ENCODE results near the gene CHRM2. TPM values are rescaled to one million over a fixed set of nuclear protein-coding genes. Genes with fewer than 3 reads are reported as not detected.

CHRM2 gene
- total and polyA plus RNA-seq, 2 of the 4 experiments (the other 2 are of a cell fraction), result 79.3 to 184 TPM

GRCh38 chr7:136993377-136993776, 124.9 kb downstream of the CHRM2 start:
- WGBS, 2 experiments (ENCODE audit: extremely low coverage in 2 of 2, insufficient read length in 1 of 2), result no CpG with 5 or more reads among the region's 3 CpGs
- peak overlapping the region; percentile 12; the same call in 1 of the 2 replicates for H3K27ac ChIP-seq (ENCODE audit: insufficient read depth, low read length)

More at GRCh38 chr7:136993377-136993776, 124.9 kb downstream of the CHRM2 start:
- DNase-seq (no peak), ATAC-seq (ENCODE audit: low read depth) (no peak)
- Histone ChIP-seq H4K91ac (ENCODE audit: insufficient read depth, low read depth, low read length) (peak overlapping the region; percentile 58; the same call in 1 of the 2 replicates), H2BK20ac (ENCODE audit: low read depth, low read length) (peak overlapping the region; percentile 6; the same call in 1 of the 2 replicates), H3K36me3 (ENCODE audit: control insufficient read depth, insufficient read depth, low read length) (peaks cover 15% of the 10 kb centered on the region), H4K20me1 (ENCODE audit: insufficient read depth, low read length) (no peaks in the 10 kb centered on the region), H3K4me1 (ENCODE audit: control insufficient read depth, insufficient read depth, low read length) (peaks cover 12% of the 10 kb centered on the region), H2AFZ (replicated peaks; ENCODE audit: low read length, poor library complexity) (no peak overlapping the region), H3K9me1 (ENCODE audit: insufficient read depth, low read length) (0 out of 2 replicates have a peak, but pooled peaks cover 2% of the 10 kb centered on the region), H2BK120ac (ENCODE audit: low read depth, low read length) (peak overlapping the region; percentile 76; the same call in 1 of the 2 replicates), H2AK9ac (replicated peaks; ENCODE audit: low read depth, low read length, poor library complexity) (no peak overlapping the region), H2AK5ac (ENCODE audit: low read depth, low read length) (no peak overlapping the region), H3K27me3 (ENCODE audit: control insufficient read depth, insufficient read depth, low read length) (no peaks in the 10 kb centered on the region), H4K8ac (ENCODE audit: low read depth in 2 of 2, low read length in 2 of 2) (peak overlapping the region; percentile 27 to 76; a peak in 3 of 4 replicates), H3K9me3 (ENCODE audit: control insufficient read depth, insufficient read depth, low read length) (no peaks in the 10 kb centered on the region), H3K4ac (ENCODE audit: low read depth, low read length) (peak overlapping the region; percentile 76), H3K23ac (ENCODE audit: low read depth, low read length) (peak overlapping the region; percentile 68; the same call in 1 of the 2 replicates), H4K5ac (ENCODE audit: low read depth, low read length) (peak overlapping the region; percentile 88), H3K9ac (ENCODE audit: low read depth, low read length) (no peak overlapping the region), H2BK5ac (ENCODE audit: low read depth, low read length, poor library complexity, severe bottlenecking) (peak overlapping the region; percentile 80), H3K4me2 (ENCODE audit: low read depth, low read length) (no peak overlapping the region), H3K14ac (replicated peaks; ENCODE audit: low read depth, low read length) (peak overlapping the region; percentile 40; the same call in 1 of the 2 replicates), H3K56ac (ENCODE audit: extremely low read depth, insufficient read depth, low read length) (peak overlapping the region; percentile 30; the same call in 1 of the 2 replicates), H3K79me1 (ENCODE audit: low read depth in 1 of 2, low read length in 2 of 2) (peaks cover 24 to 32% of the 10 kb centered on the region in 2 experiments), H3K18ac (ENCODE audit: low read depth, low read length) (peak overlapping the region; percentile 42; the same call in 1 of the 2 replicates), H3K4me3 (ENCODE audit: insufficient read depth, low read depth, low read length) (no peak overlapping the region), H2BK15ac (ENCODE audit: low read depth, low read length) (peak overlapping the region; percentile 43; the same call in 1 of the 3 replicates)
- intact Hi-C loops (cut with micrococcal nuclease) (loop anchor here (5.0 kb wide), 1 partner anchor 51 kb away; no protein-coding TSS in a partner anchor), in situ Hi-C loops (cut with MboI; ENCODE audit: low sequenced_read_pairs) (no loop called here), dilution Hi-C loops (cut with HindIII; ENCODE audit: low sequenced_read_pairs, unreplicated experiment) (no loop called here)
- no peak for TF ChIP-seq CHD1 (IDR thresholded peaks at IDR 0.05; ENCODE audit: low read depth, low read length)
- no peak for TF ChIP-seq CTCF (conservative IDR thresholded peaks at IDR 0.05; ENCODE audit: low read depth, low read length)
- no peak for TF ChIP-seq FOS (IDR thresholded peaks at IDR 0.05; ENCODE audit: low read depth, low read length)
- TF ChIP-seq POLR2A (IDR thresholded peaks at IDR 0.05; ENCODE audit: low read depth, low read length), result no peak
- TF ChIP-seq MAFK (IDR thresholded peaks at IDR 0.05; ENCODE audit: low read depth, low read length), result no peak
- TF ChIP-seq MXI1 (IDR thresholded peaks at IDR 0.05; ENCODE audit: borderline replicate concordance, low read depth, low read length), result no peak
- TF ChIP-seq RAD21 (IDR thresholded peaks at IDR 0.05; ENCODE audit: low read length), result no peak
- no peak for TF ChIP-seq MAZ (IDR thresholded peaks at IDR 0.05; ENCODE audit: borderline replicate concordance, low read depth, low read length)
- no peak for TF ChIP-seq NFE2L2 (IDR thresholded peaks at IDR 0.05; ENCODE audit: low read depth, low read length)
- TF ChIP-seq SMC3 (IDR thresholded peaks at IDR 0.05; ENCODE audit: low read depth, low read length), result no peak
- TF ChIP-seq CEBPB (IDR thresholded peaks at IDR 0.05; ENCODE audit: low read depth, low read length), result no peak
- TF ChIP-seq BHLHE40 (IDR thresholded peaks at IDR 0.05; ENCODE audit: low read depth, low read length), result no peak
- no peak for TF ChIP-seq RCOR1 (IDR thresholded peaks at IDR 0.05; ENCODE audit: insufficient replicate concordance, low read length)
- no peak for TF ChIP-seq ELK1 (IDR thresholded peaks at IDR 0.05; ENCODE audit: borderline replicate concordance, low read depth, low read length)
- no peak for TF ChIP-seq USF2 (IDR thresholded peaks at IDR 0.05; ENCODE audit: low read depth, low read length)
- no peak for TF ChIP-seq RFX5 (IDR thresholded peaks at IDR 0.05; ENCODE audit: low read depth, low read length)
- BruUV-seq (replicated peaks), result no TSS peak
- ChIA-PET CTCF (no interaction called here), POLR2A (ENCODE audit: unreplicated experiment) (no interaction called here)
